ENCODE results near the gene PTTG1IP2. TPM values are rescaled to one million over a fixed set of nuclear protein-coding genes. Genes with fewer than 3 reads are reported as not detected.
A peak's percentile ranks its signal among the peaks of the same experiment; 100 is the strongest.

PTTG1IP2 gene
- total RNA-seq, 1 experiment from 2014 or later: not detected

DNA sequence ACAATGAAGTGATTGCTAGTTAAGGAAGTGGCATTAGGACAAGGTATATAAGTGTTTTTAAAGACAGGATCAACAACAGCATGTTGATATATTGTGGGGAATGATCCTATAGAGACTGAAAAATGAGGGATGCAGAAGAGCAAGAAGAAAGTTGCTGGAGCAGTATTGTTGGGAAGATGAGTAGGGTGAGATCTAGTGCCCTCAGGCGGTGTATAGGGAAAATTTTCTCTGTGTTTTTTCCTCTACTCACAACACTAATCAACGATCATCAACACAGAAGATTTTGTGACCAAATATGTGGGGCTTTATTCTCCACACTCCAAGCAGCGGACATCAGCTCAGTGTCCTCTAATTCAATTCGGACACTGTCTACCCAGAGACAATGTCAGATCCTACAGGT lies 9.6 kb upstream of the PTTG1IP2 start:
- Histone ChIP-seq H4K5ac (ENCODE audit: insufficient read length, low read depth, low read length) (no peak overlapping the region), H3K79me1 (ENCODE audit: insufficient read depth, low read depth, low read length, poor library complexity, severe bottlenecking) (no peaks in the 10 kb centered on the region), H3T11ph (ENCODE audit: low read length) (no peak overlapping the region), H4K91ac (ENCODE audit: insufficient read length, low read depth, low read length) (no peak overlapping the region), H3K18ac (ENCODE audit: insufficient read length, low read depth, low read length) (no peak overlapping the region), H2BK12ac (ENCODE audit: insufficient read length, low read depth, low read length) (no peak overlapping the region), H2BK120ac (ENCODE audit: low read depth, low read length, poor library complexity, severe bottlenecking) (no peak overlapping the region), H3K23me2 (ENCODE audit: insufficient read length, low read depth, low read length, poor library complexity, severe bottlenecking) (no peaks in the 10 kb centered on the region), H4K8ac (replicated peaks; ENCODE audit: insufficient read length, low read depth, low read length) (no peak overlapping the region), H4K20me1 (ENCODE audit: control insufficient read depth, insufficient read depth, insufficient read length) (no peaks in the 10 kb centered on the region), H2BK15ac (ENCODE audit: low read depth, low read length) (no peak overlapping the region), H3K27ac (ENCODE audit: insufficient read length, low read depth, low read length) (no peak overlapping the region), H3K23ac (ENCODE audit: insufficient read length, low read depth, low read length) (no peak overlapping the region), H3K9ac (ENCODE audit: extremely low read depth, insufficient read length, low read length) (no peak overlapping the region), H2BK5ac (ENCODE audit: insufficient read length, low read length) (no peak overlapping the region), H3K4me1 (ENCODE audit: insufficient read depth, low read length) (no peaks in the 10 kb centered on the region), H3K56ac (ENCODE audit: insufficient read length, low read depth, low read length) (no peak overlapping the region), H3K79me2 (ENCODE audit: insufficient read depth, low read length) (no peaks in the 10 kb centered on the region), H3K27me3 (ENCODE audit: insufficient read depth, low read length) (no peaks in the 10 kb centered on the region), H3K9me3 (ENCODE audit: control insufficient read depth, low read depth, low read length) (no peaks in the 10 kb centered on the region), H3K4ac (ENCODE audit: low read depth, low read length) (no peak overlapping the region), H3K14ac (ENCODE audit: insufficient read depth, low read length) (no peak overlapping the region), H2BK20ac (ENCODE audit: low read depth, low read length, poor library complexity, severe bottlenecking) (no peak overlapping the region), H2AK5ac (ENCODE audit: insufficient read length, low read length) (no peak overlapping the region), H2AFZ (ENCODE audit: low read length) (no peak overlapping the region), H3K4me2 (ENCODE audit: insufficient read depth, insufficient read length, low read length) (no peak overlapping the region)
- H3K27ac Mint-ChIP-seq: no peak overlapping the region; a peak in 1 of 7 replicates
- peaks cover 7 to 9% of the 10 kb centered on the region in 2 experiments for H3K4me1 Mint-ChIP-seq
- H3K36me3 Mint-ChIP-seq (ENCODE audit: insufficient read depth in 1 of 3, low read depth in 3 of 3): peaks cover 8 to 13% (median 10%) of the 10 kb centered on the region in 3 experiments; a peak in 6 of 7 replicates
- peaks cover 10 to 17% of the 10 kb centered on the region in 2 experiments for H3K9me3 Mint-ChIP-seq
- TF ChIP-seq, protein P1, sequence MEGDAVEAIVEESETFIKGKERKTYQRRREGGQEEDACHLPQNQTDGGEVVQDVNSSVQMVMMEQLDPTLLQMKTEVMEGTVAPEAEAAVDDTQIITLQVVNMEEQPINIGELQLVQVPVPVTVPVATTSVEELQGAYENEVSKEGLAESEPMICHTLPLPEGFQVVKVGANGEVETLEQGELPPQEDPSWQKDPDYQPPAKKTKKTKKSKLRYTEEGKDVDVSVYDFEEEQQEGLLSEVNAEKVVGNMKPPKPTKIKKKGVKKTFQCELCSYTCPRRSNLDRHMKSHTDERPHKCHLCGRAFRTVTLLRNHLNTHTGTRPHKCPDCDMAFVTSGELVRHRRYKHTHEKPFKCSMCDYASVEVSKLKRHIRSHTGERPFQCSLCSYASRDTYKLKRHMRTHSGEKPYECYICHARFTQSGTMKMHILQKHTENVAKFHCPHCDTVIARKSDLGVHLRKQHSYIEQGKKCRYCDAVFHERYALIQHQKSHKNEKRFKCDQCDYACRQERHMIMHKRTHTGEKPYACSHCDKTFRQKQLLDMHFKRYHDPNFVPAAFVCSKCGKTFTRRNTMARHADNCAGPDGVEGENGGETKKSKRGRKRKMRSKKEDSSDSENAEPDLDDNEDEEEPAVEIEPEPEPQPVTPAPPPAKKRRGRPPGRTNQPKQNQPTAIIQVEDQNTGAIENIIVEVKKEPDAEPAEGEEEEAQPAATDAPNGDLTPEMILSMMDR (conservative IDR thresholded peaks at IDR 0.05): peak; percentile 58
- no peak overlapping the region for H3K4me3 Mint-ChIP-seq
- no peaks in the 10 kb centered on the region; the same call in none of the 2 replicates for H3K27me3 Mint-ChIP-seq (ENCODE audit: low read depth)
- WGBS (ENCODE audit: extremely low coverage, insufficient read length, low lambda C conversion rate): no CpG with 5 or more reads among the region's 4 CpGs
- DNase-seq: no peak

All from H9 (cell line).